Measurements from ENCODE around the gene PRKCZ.

DNA sequence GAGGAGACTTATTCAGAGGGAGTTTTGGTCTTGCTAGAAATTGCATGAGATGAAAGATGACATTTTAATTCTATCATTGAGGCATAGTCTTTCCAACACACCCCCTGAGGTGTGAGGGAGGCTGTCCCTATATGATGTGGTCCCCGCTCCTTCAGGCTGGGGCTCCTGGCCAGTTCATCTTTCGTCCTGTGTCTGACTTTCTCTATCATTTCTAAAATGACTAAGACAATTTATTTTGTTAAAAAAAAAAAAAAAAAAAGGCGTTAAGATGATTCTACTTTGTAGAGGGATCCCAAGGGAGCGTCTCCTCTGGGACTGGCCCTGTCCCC is 50.5 kb downstream of the PRKCZ start:
- TF ChIP-seq EZH2 (IDR thresholded peaks at IDR 0.05; ENCODE audit: insufficient read depth, poor library complexity, severe bottlenecking) (no peak), EZH2phosphoT487 (IDR thresholded peaks at IDR 0.05; ENCODE audit: insufficient read depth, low read depth) (no peak)

Measured in GM23248 (cell line).